Esophagus squamous epithelium (tissue), 5 donors: ENCODE results near the gene PAK3. TPM values are rescaled to one million over a fixed set of nuclear protein-coding genes. Genes with fewer than 3 reads are reported as not detected.
A peak's percentile ranks its signal among the peaks of the same experiment; 100 is the strongest.

Experiments
- DNase-seq: peaks from one replicate; lab custom pipeline; 2025; lab: John Stamatoyannopoulos, UW
- H3K27ac ChIP-seq, 4 donors: fragments of 200-600 bp; sonication (generic); one replicate each; pipeline ENCODE4 v1.5.1; 2016 to 2019; ENCODE audit warnings: mild to moderate bottlenecking in 1 of 4
- H3K27me3 ChIP-seq, 4 donors: fragments of 200-600 bp; sonication (generic); 1 replicate in 3 of 4; 2 replicates in 1 of 4; pipeline versions ENCODE4 v1.5.1 to v1.6.0; 2017 to 2021; ENCODE audit warnings: antibody characterized with exemption in 1 of 4
- H3K36me3 ChIP-seq, 3 donors: fragments of 200-600 bp; sonication (generic); one replicate each; pipeline ENCODE4 v1.5.1; 2016 to 2019
- H3K4me1 ChIP-seq, 3 donors: fragments of 200-600 bp; sonication (generic); one replicate each; pipeline ENCODE4 v1.5.1; 2017 to 2019
- H3K4me3 ChIP-seq, 4 donors: fragments of 200-600 bp; sonication (generic); 1 replicate in 3 of 4; 2 replicates in 1 of 4; pipeline ENCODE4 v1.5.1; 2016 to 2019; ENCODE audit warnings: mild to moderate bottlenecking in 2 of 4, moderate library complexity in 1 of 4
- H3K9me3 ChIP-seq, 3 donors: fragments of 200-600 bp; sonication (generic); one replicate each; pipeline ENCODE4 v1.5.1; 2016 to 2019
- CTCF ChIP-seq, 6 experiments: fragments of 450-650 bp in 4 of 6; fragments of 200-600 bp in 2 of 6; sonication (generic) in 2 of 6; IDR thresholded peaks; one replicate each; pipeline ENCODE4 v1.5.1; 2016 to 2019; ENCODE audit warnings: antibody characterized with exemption in 6 of 6, mild to moderate bottlenecking in 4 of 6, moderate library complexity in 4 of 6
- POLR2A ChIP-seq, 4 donors: fragments of 450-650 bp; IDR thresholded peaks; one replicate each; pipeline ENCODE4 v1.6.1; 2017; ENCODE audit warnings: antibody characterized with exemption in 4 of 4, mild to moderate bottlenecking in 4 of 4, moderate library complexity in 3 of 4
- WGBS, 2 donors: methylation state at CpG; one replicate each; pipeline ENCODE4 v1.1.5; 2018; 5-methylcytosine and 5-hydroxymethylcytosine counted together
- intact Hi-C: fragments of 100-400 bp; cut with DNase I; formaldehyde crosslinking; loops from one replicate; pipeline ENCODE4 v1.15.0; 2022
- small RNA-seq, 4 donors: library from RNA; depleted of rRNA; stranded (forward); fragments of <200 nt; gene quantifications; one replicate each; pipeline ENCODE3, GENCODE V24; 2016
- total RNA-seq, 4 donors: library from RNA; depleted of rRNA; stranded (reverse); fragments of >200 nt; gene quantifications; one replicate each; pipeline ENCODE4 v1.1.0, GENCODE V29; 2016
- donor health status: DM: yes; HTN: yes; CAD: no.

PAK3 gene
- total RNA-seq, 4 donors from 2014 or later: 0.09 to 2.1 (median 0.45) TPM

- intact Hi-C loops: no loop called here
- Histone ChIP-seq H3K36me3 (no peaks in the 10 kb centered on the region), H3K4me1 (peaks cover 0 to 6% (median 0%) of the 10 kb centered on the region in 3 donors), H3K9me3 (no peaks in the 10 kb centered on the region), H3K27ac (no peak overlapping the region), H3K27me3 (peaks cover 0 to 5% (median 0%) of the 10 kb centered on the region in 4 donors), H3K4me3 (no peak overlapping the region)
- 33 to 40% methylated on average over 3 of the region's 3 CpGs for WGBS, 2 donors
- no peak for DNase-seq
- TF ChIP-seq CTCF (IDR thresholded peaks at IDR 0.05) (no peak), POLR2A (IDR thresholded peaks at IDR 0.05) (no peak)
These were observed 166.1 kb downstream of the PAK3 start for GRCh38 chrX:111262086-111262485.

GRCh38 chrX:111264385-111264784, 168.4 kb downstream of the PAK3 start:
- intact Hi-C loops: no loop called here
- H3K27me3 ChIP-seq: peaks cover 0 to 2% (median 0%) of the 10 kb centered on the region in 4 donors
- WGBS, 2 donors: 75 to 88% methylated on average over 2 of the region's 2 CpGs

GRCh38 chrX:111265486-111265885, 169.5 kb downstream of the PAK3 start:
- H3K27me3 ChIP-seq: peaks cover 0 to 2% (median 0%) of the 10 kb centered on the region in 4 donors
- DNase-seq: no peak
- 64 to 71% methylated on average over 1 to 2 of the region's 2 CpGs for WGBS, 2 donors

More at GRCh38 chrX:111264385-111264784, 168.4 kb downstream of the PAK3 start:
- no peak for DNase-seq
- Histone ChIP-seq H3K4me1 (peaks cover 0 to 4% (median 0%) of the 10 kb centered on the region in 3 donors), H3K36me3 (no peaks in the 10 kb centered on the region), H3K27ac (no peak overlapping the region), H3K9me3 (no peaks in the 10 kb centered on the region), H3K4me3 (no peak overlapping the region)
- TF ChIP-seq CTCF (IDR thresholded peaks at IDR 0.05) (no peak), POLR2A (IDR thresholded peaks at IDR 0.05) (no peak)

GRCh38 chrX:111268506-111268905, 172.5 kb downstream of the PAK3 start:
- DNase-seq: no peak
- Histone ChIP-seq H3K36me3 (no peaks in the 10 kb centered on the region), H3K4me3 (no peak overlapping the region), H3K4me1 (no peaks in the 10 kb centered on the region), H3K27ac (no peak overlapping the region), H3K27me3 (peaks cover 0 to 6% (median 0%) of the 10 kb centered on the region in 4 donors), H3K9me3 (no peaks in the 10 kb centered on the region)
- no peak for TF ChIP-seq POLR2A (IDR thresholded peaks at IDR 0.05)
- no peak for TF ChIP-seq CTCF (IDR thresholded peaks at IDR 0.05)
- intact Hi-C loops: no loop called here
- WGBS, 2 donors: 17 to 38% methylated on average over 2 of the region's 2 CpGs

More at GRCh38 chrX:111265486-111265885, 169.5 kb downstream of the PAK3 start:
- TF ChIP-seq POLR2A (IDR thresholded peaks at IDR 0.05) (no peak), CTCF (IDR thresholded peaks at IDR 0.05) (no peak)
- H3K36me3 ChIP-seq: no peaks in the 10 kb centered on the region
- H3K4me3 ChIP-seq: no peak overlapping the region
- no peak overlapping the region for H3K27ac ChIP-seq
- H3K9me3 ChIP-seq: no peaks in the 10 kb centered on the region
- H3K4me1 ChIP-seq: no peaks in the 10 kb centered on the region
- intact Hi-C loops: no loop called here

GRCh38 chrX:111270339-111270738, 174.3 kb downstream of the PAK3 start, which contains the start of gene CAPN6:
CAPN6 (minus strand) TSS chrX:111270483; CDS start chrX:111263936, 6,547 bp downstream.
- TF ChIP-seq POLR2A (IDR thresholded peaks at IDR 0.05) (peak in 1 of 4 donors; percentile 18), CTCF (IDR thresholded peaks at IDR 0.05) (no peak)
- WGBS, 2 donors: 34 to 38% methylated on average over 4 to 7 of the region's 8 CpGs
- Histone ChIP-seq H3K27me3 (peaks cover 0 to 6% (median 0%) of the 10 kb centered on the region in 4 donors), H3K9me3 (no peaks in the 10 kb centered on the region), H3K36me3 (no peaks in the 10 kb centered on the region), H3K27ac (no peak within 1 kb of the TSS), H3K4me1 (no peaks in the 10 kb centered on the region), H3K4me3 (peak within 1 kb of the TSS in 1 of 4 donors; percentile 43)
- DNase-seq: no peak
- intact Hi-C loops: no loop called here

Small RNAs within 50 kb of the gene (small RNA-seq; reads per million reads assigned to genes)
- gene FCF1P4: 0 reads per million in 4 donors

Other genes with a start within 250 kb of the PAK3 start
- 1 to 10 TPM in 2 of 4 donors, under 1 TPM in 2; 0.19 to 6.5 (median 3.3) TPM for gene CAPN6, start 174.3 kb downstream of the PAK3 start, total RNA-seq